GM18519 (cell line): ENCODE results near the gene BEST4.
"Not testable (repeated sequence)": the region's sequence is repeated elsewhere in the genome, so short reads cannot be mapped to it uniquely, and the experiment has no call there.

ENCODE experiments used
- ATAC-seq: cut with Tn5 transposase; IDR thresholded peaks from one replicate; pipeline ENCODE4 v1.9.1; 2021; ENCODE audit warnings: mild to moderate bottlenecking, moderate library complexity; ENCODE audit not compliant: unreplicated experiment, low FRiP score

BEST4 gene

GRCh38 chr1:44803312-44804095 lies 15.5 kb upstream of the BEST4 start:
- ATAC-seq, result no peak

- no peak for ATAC-seq
Measured at GRCh38 chr1:44803062-44803311, 15.0 kb upstream of the BEST4 start.

GRCh38 chr1:44802306-44803061 lies 14.5 kb upstream of the BEST4 start:
- no peak for ATAC-seq

- no peak for ATAC-seq
Measured at GRCh38 chr1:44801491-44802305, 13.7 kb upstream of the BEST4 start.

- peak; percentile 61 for ATAC-seq
Measured at GRCh38 chr1:44799770-44800584, 12.0 kb upstream of the BEST4 start, which contains the start of gene PLK3. PLK3 (plus strand) TSS chr1:44800377; CDS start chr1:44800464, 87 bp downstream.

DNA sequence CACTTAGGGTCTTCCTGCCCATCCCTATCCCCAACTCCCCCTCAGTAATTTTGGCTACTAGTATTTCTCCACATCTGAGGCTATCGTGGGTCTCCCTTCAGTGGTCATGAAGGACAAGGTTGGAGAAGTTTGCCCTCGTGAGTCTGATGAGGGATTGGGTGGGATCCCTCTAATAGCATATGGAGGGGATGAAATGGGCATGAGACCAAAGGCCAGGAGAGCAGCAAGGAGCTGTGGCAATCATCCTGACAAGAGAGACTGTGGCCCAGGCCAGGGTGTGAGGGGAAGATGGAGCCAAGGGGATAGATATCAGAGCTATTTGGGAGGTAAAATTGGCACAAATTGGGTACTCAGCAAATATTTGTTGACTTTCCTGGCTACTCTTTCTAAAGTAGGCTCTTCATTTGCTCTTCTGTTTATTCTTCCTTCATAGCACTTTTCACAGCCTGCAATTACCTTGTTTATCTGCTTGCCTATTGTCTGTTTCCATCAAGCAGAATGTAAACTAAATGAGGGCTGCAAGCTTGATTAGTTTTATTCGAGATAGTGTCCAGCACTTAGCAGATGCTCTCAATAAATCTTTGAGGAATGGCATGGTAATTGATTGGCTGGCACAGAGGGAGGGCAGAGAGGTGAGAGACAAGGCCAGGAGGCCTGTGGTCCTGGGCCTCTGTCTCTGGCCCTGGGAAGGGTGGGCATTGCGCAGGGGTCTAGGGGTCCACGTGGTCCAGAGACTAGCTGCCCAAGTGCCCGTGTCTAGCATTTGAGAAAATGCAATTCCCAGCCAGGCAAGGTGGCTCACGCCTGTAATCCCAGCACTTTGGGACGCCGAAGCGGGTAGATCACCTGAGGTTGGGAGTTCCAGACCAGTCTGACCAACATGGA lies 10.8 kb upstream of the BEST4 start:
- ATAC-seq, result no peak

GRCh38 chr1:44797886-44798285 lies 9.9 kb upstream of the BEST4 start:
- not testable (repeated sequence) for ATAC-seq

DNA sequence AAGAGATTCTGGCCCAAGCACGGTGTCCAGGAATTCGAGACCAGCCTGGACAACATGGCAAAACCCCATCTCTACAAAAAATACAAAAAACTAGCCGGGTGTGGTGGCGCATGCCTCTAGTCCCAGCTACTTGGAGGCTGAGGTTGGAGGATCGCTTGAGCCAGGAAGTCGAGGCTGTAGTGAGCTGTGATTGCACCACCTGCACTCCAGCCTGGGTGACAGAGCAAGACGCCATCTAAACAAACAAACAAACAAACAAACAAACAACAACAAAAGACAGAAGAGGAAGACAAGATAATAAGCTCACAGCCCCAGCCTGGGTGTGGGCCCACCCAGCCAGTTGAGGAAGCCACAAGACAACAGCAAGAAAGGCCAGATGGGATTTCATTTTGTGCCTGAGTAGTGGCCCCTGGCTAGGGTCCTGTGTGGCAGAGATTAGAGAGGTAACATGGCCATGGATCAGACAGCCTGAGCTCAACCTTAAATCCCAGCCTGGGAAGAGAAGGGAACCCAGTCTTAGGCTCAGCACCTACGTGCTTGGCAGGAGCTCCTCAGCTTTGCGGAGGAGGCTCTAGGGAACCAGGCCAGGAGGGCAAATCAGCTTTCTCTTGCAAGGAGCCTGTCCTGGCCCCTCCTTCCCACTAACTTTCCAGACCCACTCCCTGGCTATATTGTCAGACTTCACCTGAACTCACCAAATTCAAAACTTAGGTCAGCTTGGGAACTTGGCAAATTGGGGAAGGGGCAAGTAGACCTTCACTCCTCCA lies 4.9 kb upstream of the BEST4 start:
- ATAC-seq, result no peak

DNA sequence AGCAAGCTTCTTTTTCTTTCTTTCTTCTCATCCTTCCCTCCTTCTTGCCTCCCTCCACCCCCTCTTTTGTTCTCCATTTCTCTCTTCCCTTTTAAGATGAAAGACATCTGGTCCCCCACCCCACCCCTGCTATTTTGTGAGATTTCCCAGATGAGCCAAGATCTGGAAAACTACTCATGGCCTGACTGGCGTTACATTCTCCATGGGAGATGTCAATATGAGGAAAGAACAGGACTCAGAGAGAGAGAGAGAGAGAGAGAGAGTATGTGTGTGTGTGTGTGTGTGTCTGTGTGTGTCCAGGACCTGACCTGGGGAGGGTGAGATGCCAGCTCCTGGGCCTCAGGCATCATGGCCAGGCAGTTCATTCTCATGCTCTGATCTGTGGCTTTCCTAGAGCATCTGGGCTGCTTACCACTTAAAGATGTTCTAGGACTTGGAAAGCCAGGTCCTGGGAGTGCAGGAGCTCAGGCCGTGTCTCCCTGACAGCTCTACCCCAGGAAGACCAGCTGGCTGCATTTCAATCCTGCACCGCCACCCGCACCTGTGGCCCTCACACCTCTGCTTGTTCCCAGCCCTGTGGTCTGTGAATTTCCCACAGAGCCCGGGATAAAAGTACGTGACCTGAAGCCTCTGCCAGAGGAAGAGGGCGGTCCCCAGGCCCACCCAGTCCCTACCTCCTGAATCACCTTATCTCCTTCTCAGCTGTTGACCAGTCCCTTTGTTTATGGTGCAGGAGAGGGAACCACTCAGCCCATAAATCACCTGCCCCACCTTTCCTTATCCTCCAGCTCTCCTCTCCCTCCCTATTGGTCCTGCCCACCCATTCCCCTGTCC lies 3.2 kb upstream of the BEST4 start:
- no peak for ATAC-seq

- no peak for ATAC-seq
Measured at GRCh38 chr1:44787506-44787905, 464 bp downstream of the BEST4 start.

DNA sequence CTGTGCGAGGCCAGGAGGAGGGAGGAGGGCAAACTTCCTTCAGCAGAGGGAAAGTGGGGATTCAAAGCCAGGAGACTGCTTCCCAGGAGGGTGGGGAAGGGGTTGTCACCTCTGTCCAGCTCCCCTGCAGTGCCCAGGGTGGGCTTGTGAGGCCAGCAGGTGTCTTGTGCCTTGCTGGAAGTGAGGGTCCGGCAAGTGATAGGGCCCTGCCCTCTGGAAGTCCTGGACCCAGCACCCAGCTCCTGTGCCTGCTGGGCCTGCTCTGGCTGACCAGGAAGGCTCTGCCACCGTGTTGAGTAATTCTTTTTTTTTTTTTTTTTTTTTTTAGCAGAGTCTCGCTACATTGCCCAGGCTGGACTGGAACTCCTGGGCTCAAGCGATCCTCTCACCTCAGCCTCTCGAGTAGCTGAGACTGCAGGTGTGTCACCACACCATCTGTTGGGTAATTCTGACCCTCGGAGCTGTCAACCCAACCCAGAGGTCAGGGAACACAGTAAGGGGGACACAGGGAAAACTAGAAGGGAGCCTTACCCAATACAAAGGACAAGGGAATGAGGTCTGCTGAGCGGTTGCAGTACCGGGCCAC lies 1.0 kb downstream of the BEST4 start:
- no peak for ATAC-seq

DNA sequence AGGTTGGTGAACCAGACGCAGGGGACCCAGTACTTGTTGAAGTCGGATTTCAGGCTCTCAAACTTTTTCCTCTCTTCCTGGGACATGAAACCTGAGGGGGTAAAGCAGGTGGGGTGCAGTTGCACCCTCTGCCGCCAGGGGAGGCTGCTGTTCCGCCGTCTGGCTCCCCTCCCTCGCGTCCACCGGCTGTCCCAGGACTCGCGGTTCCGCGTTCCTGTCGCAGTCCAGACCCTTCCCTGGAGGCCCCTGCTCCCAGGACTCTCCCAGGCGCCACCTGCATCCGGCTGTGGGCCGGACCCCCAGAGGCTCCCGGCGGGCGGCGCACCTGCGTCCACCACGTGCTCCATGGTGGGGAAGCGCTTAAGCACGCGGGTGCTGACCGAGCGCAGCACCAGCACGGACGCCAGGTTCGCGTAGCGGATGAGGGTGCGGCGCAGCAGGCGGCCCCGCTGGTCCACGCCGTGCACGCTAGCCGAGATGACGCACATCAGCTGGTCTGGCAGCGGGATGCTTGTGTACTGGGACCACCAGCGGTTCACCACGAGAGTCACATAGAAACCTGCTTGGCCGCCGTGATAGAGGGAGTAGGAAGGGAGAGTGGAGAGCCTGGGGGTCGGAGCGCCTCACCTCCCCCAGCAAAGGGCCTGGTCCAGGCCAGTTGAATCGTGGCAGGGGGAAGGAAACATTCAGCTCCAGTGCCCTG lies 1.7 kb downstream of the BEST4 start:
- ATAC-seq, result no peak

DNA sequence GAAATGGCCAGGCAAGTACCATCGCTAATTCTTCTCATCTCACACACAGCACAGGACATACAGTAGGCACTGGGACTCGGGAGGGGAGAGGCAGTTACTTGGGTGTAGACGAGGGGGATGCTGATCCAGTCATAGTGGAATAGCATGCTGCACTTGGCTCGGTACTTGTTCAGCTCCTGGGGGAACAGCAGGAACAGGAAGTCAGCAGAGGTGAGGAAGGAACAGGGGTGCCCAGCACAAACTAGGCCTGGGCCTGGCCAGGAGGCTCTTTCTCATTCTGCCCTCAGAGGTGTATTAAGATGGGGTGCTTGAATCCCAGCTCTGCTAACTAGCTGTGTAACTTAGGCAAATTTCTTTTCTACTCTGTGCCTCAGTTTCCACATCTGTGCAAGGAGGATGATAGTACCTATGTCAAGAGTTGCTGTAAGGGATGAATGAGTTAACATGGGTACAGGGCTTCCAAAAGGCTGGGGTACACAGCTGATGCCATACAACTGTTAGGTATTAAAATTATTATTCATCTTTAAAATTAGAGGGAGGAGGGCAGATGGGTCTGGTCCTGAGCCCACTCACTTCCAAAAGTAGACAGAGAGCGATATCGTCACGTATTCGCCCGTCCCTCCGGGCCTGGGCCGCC lies 2.4 kb downstream of the BEST4 start:
- no peak for ATAC-seq

DNA sequence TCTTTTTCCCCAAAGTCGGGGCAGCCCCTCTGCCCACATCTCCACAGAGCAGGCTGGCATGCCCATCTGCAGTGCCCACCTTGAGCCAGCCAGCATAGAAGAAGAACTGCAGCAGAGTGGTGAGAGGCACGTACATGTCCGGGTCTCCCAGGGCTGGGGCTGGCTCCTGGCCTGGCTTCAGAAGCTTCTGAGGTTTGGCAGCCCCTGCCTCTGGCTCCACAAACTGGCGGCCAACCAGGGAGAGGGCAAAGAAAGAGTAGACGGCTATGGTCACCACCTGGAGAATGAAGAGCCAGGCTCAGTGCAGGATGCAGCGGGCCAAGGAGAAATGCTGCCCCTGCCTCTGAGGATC lies 3.0 kb downstream of the BEST4 start:
- ATAC-seq, result no peak

- ATAC-seq, result no peak
Measured at GRCh38 chr1:44784094-44785028, 3.6 kb downstream of the BEST4 start.
